A549 treated with AZD2906 at 1 μM for 4 hours (cell line): ENCODE measurements around the gene TMEM176A. TPM values are rescaled to one million over a fixed set of nuclear protein-coding genes. Genes with fewer than 3 reads are reported as not detected.

ENCODE experiments used
- total RNA-seq: library from RNA; stranded (reverse); fragments of 200-300 nt; extraction: Qiagen RNA extraction; gene quantifications from 5 replicates; pipeline ENCODE4 v1.2.3, GENCODE V29; 2022

TMEM176A gene
- total RNA-seq: 0.16 TPM in 1 of 5 replicates, not detected in the others

DNA sequence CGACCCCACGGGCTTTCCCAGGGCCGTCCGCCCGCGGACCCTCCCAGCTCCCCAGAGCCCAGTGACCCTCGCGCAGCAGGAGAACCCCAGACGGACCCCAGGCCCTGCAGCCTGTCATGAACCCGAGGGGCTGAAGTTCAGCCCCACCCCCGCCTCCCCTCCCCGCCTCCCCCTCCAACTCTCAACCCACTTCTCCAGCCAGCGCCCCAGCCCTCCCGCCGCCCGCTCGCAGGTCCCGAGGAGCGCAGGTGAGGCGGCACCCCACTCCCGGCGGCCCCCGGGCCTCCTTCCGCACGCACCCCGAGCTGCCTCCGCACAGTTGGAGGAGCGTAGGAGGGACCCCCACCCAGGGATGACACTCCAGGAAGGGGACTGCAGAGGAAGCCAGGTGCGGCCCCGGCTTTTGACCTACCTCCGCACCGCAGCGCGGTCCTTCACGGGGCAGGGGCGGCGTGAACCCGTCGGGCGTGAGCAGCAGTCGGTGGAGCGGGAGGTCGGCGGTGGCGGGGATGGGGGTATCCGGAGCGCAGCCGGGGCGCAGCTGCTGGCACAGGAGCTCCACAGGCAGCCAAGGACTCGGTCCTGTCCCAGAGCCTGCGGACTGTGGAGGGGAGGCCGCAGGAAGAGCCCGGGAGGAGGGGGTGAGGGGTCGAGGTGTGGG is at the start of gene TMEM176A:
Gene TMEM176A (plus strand): TSS at position 189 of the 661 bp plus-strand sequence. CDS start 782 bp downstream, outside the sequence.

GRCh38 chr7:150799741-150800580 is 608 bp upstream of the TMEM176A start, which contains the start of gene TMEM176B:
Gene TMEM176B (minus strand): TSS chr7:150800364. CDS start chr7:150796569, 3,795 bp downstream.

GRCh38 chr7:150852371-150852905 is 51.9 kb downstream of the TMEM176A start, which contains the start of gene AOC1:
Gene AOC1 (plus strand): TSS chr7:150852517. CDS start chr7:150856471, 3,954 bp downstream.

Other genes with a start within 250 kb of the TMEM176A start
- gene GIMAP4, start 233.4 kb upstream of the TMEM176A start, total RNA-seq: not detected in 5 replicates
- not detected in 5 replicates for gene GIMAP6, start 168.4 kb upstream of the TMEM176A start, total RNA-seq
- gene GIMAP2, start 115.1 kb upstream of the TMEM176A start, total RNA-seq: not detected in 5 replicates
- gene GIMAP1, start 84.2 kb upstream of the TMEM176A start, total RNA-seq: not detected in 5 replicates
- 0.05 to 0.11 TPM (median 0.08 TPM) in 3 of 5 replicates, not detected in the others for gene GIMAP5, start 63.4 kb upstream of the TMEM176A start, total RNA-seq
- 0.06 to 0.17 TPM (median 0.14 TPM) in 3 of 5 replicates, not detected in the others for gene TMEM176B, start 405 bp upstream of the TMEM176A start, total RNA-seq
- 0.02 to 0.07 TPM (median 0.05 TPM) in 4 of 5 replicates, not detected in the other for gene AOC1, start 51.7 kb downstream of the TMEM176A start, total RNA-seq
- gene KCNH2, start 177.6 kb downstream of the TMEM176A start, total RNA-seq: 4.0 to 5.9 TPM (median 5.4 TPM) in 5 replicates
- 0.30 to 0.69 TPM (median 0.58 TPM) in 5 replicates for gene NOS3, start 190.2 kb downstream of the TMEM176A start, total RNA-seq
- 0.28 to 0.88 TPM (median 0.71 TPM) in 5 replicates for gene ATG9B, start 223.7 kb downstream of the TMEM176A start, total RNA-seq
- 36.9 to 51.7 TPM (median 49.2 TPM) in 5 replicates for gene ABCB8, start 227.7 kb downstream of the TMEM176A start, total RNA-seq
- gene ASIC3, start 247.8 kb downstream of the TMEM176A start, total RNA-seq: 5.1 to 9.9 TPM (median 8.9 TPM) in 5 replicates